ENCODE measurements around the gene ADGRL2. TPM values are rescaled to one million over a fixed set of nuclear protein-coding genes. Genes with fewer than 3 reads are reported as not detected.

Gene ADGRL2
- polyA plus RNA-seq, 1 donor from 2014 or later, result 190 TPM

GRCh38 chr1:81954534-81955020, 153.8 kb downstream of the ADGRL2 start:
- Histone ChIP-seq H3K4me2 (ENCODE audit: low read length) (no peak overlapping the region), H2AFZ (ENCODE audit: low read depth, low read length) (no peak overlapping the region), H3K9me2 (ENCODE audit: insufficient read depth, low read length) (no peaks in the 10 kb centered on the region), H3K27me3 (ENCODE audit: insufficient read depth, low read depth, low read length) (no peaks in the 10 kb centered on the region), H3K36me3 (ENCODE audit: insufficient read depth, low read length) (peaks cover 5% of the 10 kb centered on the region), H3K4me3 (ENCODE audit: low read length) (no peak overlapping the region), H3K9me3 (ENCODE audit: low read length) (no peaks in the 10 kb centered on the region), H3K79me2 (replicated peaks; ENCODE audit: insufficient read depth, low read length) (peaks cover 27% of the 10 kb centered on the region), H3K27ac (ENCODE audit: low read length) (no peak overlapping the region), H3F3A (ENCODE audit: insufficient read depth, low read length, poor library complexity, severe bottlenecking) (no peaks in the 10 kb centered on the region), H3K9ac (ENCODE audit: low read length) (no peak overlapping the region), H4K20me1 (ENCODE audit: insufficient read depth) (no peaks in the 10 kb centered on the region)
- TF ChIP-seq POLR2AphosphoS5 (IDR thresholded peaks at IDR 0.05), result no peak
- TF ChIP-seq REST (IDR thresholded peaks at IDR 0.05; ENCODE audit: borderline replicate concordance), result no peak
- TF ChIP-seq MXI1 (conservative IDR thresholded peaks at IDR 0.05; ENCODE audit: poor library complexity, severe bottlenecking), result no peak
- TF ChIP-seq EZH2 (IDR thresholded peaks at IDR 0.05; ENCODE audit: borderline replicate concordance, insufficient read depth, low read length, poor library complexity, severe bottlenecking), result no peak
- no peak for TF ChIP-seq CTCF (IDR thresholded peaks at IDR 0.05; ENCODE audit: poor library complexity, severe bottlenecking)
- TF ChIP-seq TAF1 (IDR thresholded peaks at IDR 0.05; ENCODE audit: low read depth), result no peak
- no peak for TF ChIP-seq SMC3 (conservative IDR thresholded peaks at IDR 0.05; ENCODE audit: poor library complexity)
- TF ChIP-seq EP300 (conservative IDR thresholded peaks at IDR 0.05; ENCODE audit: poor library complexity, severe bottlenecking), result no peak
- TF ChIP-seq RAD21 (conservative IDR thresholded peaks at IDR 0.05), result no peak

GRCh38 chr1:81967951-81968350, 167.2 kb downstream of the ADGRL2 start:
- Histone ChIP-seq H3K79me2 (replicated peaks; ENCODE audit: insufficient read depth, low read length) (peaks cover 12% of the 10 kb centered on the region), H3K4me2 (ENCODE audit: low read length) (no peak overlapping the region), H3F3A (ENCODE audit: insufficient read depth, low read length, poor library complexity, severe bottlenecking) (no peaks in the 10 kb centered on the region), H3K27ac (ENCODE audit: low read length) (no peak overlapping the region), H3K27me3 (ENCODE audit: insufficient read depth, low read depth, low read length) (no peaks in the 10 kb centered on the region), H3K4me3 (ENCODE audit: low read length) (no peak overlapping the region), H3K9me2 (ENCODE audit: insufficient read depth, low read length) (no peaks in the 10 kb centered on the region), H3K9ac (ENCODE audit: low read length) (no peak overlapping the region), H3K9me3 (ENCODE audit: low read length) (no peaks in the 10 kb centered on the region), H4K20me1 (ENCODE audit: insufficient read depth) (no peaks in the 10 kb centered on the region), H3K36me3 (ENCODE audit: insufficient read depth, low read length) (peaks cover 5% of the 10 kb centered on the region), H2AFZ (ENCODE audit: low read depth, low read length) (no peak overlapping the region)
- no peak for TF ChIP-seq SMC3 (conservative IDR thresholded peaks at IDR 0.05; ENCODE audit: poor library complexity)
- no peak for TF ChIP-seq REST (IDR thresholded peaks at IDR 0.05; ENCODE audit: borderline replicate concordance)
- TF ChIP-seq RAD21 (conservative IDR thresholded peaks at IDR 0.05), result no peak
- TF ChIP-seq TAF1 (IDR thresholded peaks at IDR 0.05; ENCODE audit: low read depth), result no peak
- no peak for TF ChIP-seq EZH2 (IDR thresholded peaks at IDR 0.05; ENCODE audit: borderline replicate concordance, insufficient read depth, low read length, poor library complexity, severe bottlenecking)
- TF ChIP-seq EP300 (conservative IDR thresholded peaks at IDR 0.05; ENCODE audit: poor library complexity, severe bottlenecking), result no peak
- TF ChIP-seq CTCF (IDR thresholded peaks at IDR 0.05; ENCODE audit: poor library complexity, severe bottlenecking), result no peak
- TF ChIP-seq POLR2AphosphoS5 (IDR thresholded peaks at IDR 0.05), result no peak
- no peak for TF ChIP-seq MXI1 (conservative IDR thresholded peaks at IDR 0.05; ENCODE audit: poor library complexity, severe bottlenecking)

Data from neural cell (in vitro differentiated cells).